MM.1S (cell line): ENCODE data around the gene HES1.
"Not testable (repeated sequence)": the region's sequence is repeated elsewhere in the genome, so short reads cannot be mapped to it uniquely, and the experiment has no call there.

Experiments
- DNase-seq: peaks from one replicate; pipeline ENCODE4 v3.0.0-alpha.2; 2015
- H2AFZ ChIP-seq: fragments of 300-600 bp; sonication (generic); 2 replicates; pipeline ENCODE4 v1.6.0; 2016; ENCODE audit warnings: antibody characterized with exemption, low read length
- H3F3A ChIP-seq: fragments of 300-600 bp; sonication (generic); 2 replicates; pipeline ENCODE4 v1.6.1; 2016; ENCODE audit warnings: mild to moderate bottlenecking, antibody characterized with exemption, low read length, moderate library complexity, mixed read lengths; ENCODE audit not compliant: insufficient read depth
- H3K27ac ChIP-seq: fragments of 300-600 bp; sonication (generic); 2 replicates; pipeline ENCODE4 v1.5.1; 2016; ENCODE audit warnings: mild to moderate bottlenecking, low read length
- H3K27me3 ChIP-seq: fragments of 300-600 bp; sonication (generic); replicated peaks from 2 replicates; pipeline ENCODE4 v1.6.0; 2016; ENCODE audit warnings: low read length; ENCODE audit not compliant: insufficient read depth
- H3K36me3 ChIP-seq: fragments of 300-600 bp; sonication (generic); replicated peaks from 2 replicates; pipeline ENCODE4 v1.6.1; 2016; ENCODE audit warnings: mild to moderate bottlenecking, low read length, mixed read lengths; ENCODE audit not compliant: insufficient read depth
- H3K4me1 ChIP-seq: fragments of 300-600 bp; sonication (generic); 2 replicates; pipeline ENCODE4 v1.6.1; 2016; ENCODE audit warnings: low read length, mixed read lengths
- H3K4me2 ChIP-seq: fragments of 300-600 bp; sonication (generic); 2 replicates; pipeline ENCODE4 v1.6.0; 2016; ENCODE audit warnings: low read depth, low read length
- H3K4me3 ChIP-seq: fragments of 300-600 bp; sonication (generic); 2 replicates; pipeline ENCODE4 v1.5.1; 2016; ENCODE audit warnings: low read length, mixed read lengths
- H3K79me2 ChIP-seq: fragments of 300-600 bp; sonication (generic); 2 replicates; pipeline ENCODE4 v1.6.1; 2016; ENCODE audit warnings: mixed run types, low read length, mixed read lengths
- H3K9ac ChIP-seq: fragments of 300-600 bp; sonication (generic); 2 replicates; pipeline ENCODE4 v1.6.1; 2016; ENCODE audit warnings: low read length, mixed read lengths
- H3K9me2 ChIP-seq: fragments of 300-600 bp; sonication (generic); replicated peaks from 2 replicates; pipeline ENCODE4 v1.6.1; 2016; ENCODE audit warnings: mild to moderate bottlenecking, low read length, mixed read lengths; ENCODE audit not compliant: insufficient read depth
- H3K9me3 ChIP-seq: fragments of 300-600 bp; sonication (generic); replicated peaks from 2 replicates; pipeline ENCODE4 v1.6.1; 2016; ENCODE audit warnings: mild to moderate bottlenecking, low read length, mixed read lengths; ENCODE audit not compliant: insufficient read depth
- H4K20me1 ChIP-seq: fragments of 300-600 bp; sonication (generic); 2 replicates; pipeline ENCODE4 v1.6.1; 2016; ENCODE audit warnings: mild to moderate bottlenecking, low read length, moderate library complexity, mixed read lengths; ENCODE audit not compliant: insufficient read depth
- CTCF ChIP-seq: fragments of 300-600 bp; sonication (generic); IDR thresholded peaks from 2 replicates; pipeline ENCODE4 v1.5.1; 2016; ENCODE audit warnings: antibody characterized with exemption, low read length, mixed read lengths
- EZH2 ChIP-seq: fragments of 300-600 bp; sonication (generic); optimal IDR thresholded peaks from 2 replicates; pipeline ENCODE3; 2017; ENCODE audit warnings: low read depth, mild to moderate bottlenecking, antibody characterized with exemption, low read length, mixed read lengths
- EZH2phosphoT487 ChIP-seq: fragments of 300-600 bp; sonication (generic); IDR thresholded peaks from 2 replicates; pipeline ENCODE4 v1.6.1; 2018; ENCODE audit warnings: antibody characterized with exemption, low read length

HES1 gene

DNA sequence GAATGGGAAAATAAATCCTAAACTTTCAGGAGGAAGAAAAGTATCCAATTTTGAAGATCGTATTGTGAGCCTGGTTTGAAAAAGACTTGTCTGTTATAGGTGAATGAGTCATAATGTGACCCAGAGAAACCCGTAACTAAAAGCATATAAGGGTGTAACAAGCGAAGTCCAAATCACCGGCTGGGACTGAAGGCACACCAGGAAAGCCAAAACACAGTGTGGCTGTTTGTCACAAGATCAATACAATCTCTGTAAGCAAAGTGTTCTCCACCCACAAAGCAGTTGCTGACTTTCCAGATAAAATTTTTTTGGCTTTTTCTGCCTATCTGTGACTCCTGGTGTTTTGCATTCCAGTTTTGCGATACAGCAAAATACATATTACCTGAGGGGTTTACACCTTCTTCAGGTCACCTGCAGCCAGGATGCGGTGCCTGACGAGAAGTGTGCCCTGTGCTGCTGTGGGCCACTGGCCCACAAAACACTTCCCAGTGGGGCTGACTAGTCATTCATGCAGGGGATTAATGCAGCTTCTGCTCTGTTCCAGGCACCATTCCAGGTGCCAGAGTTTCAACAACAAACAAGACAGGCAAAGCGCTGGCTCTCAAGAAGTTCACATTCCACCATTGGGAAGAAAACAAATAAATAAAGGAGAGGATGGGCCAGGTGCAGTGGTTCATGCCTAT, 14.4 kb downstream of the HES1 start:
- no peaks in the 10 kb centered on the region for H3K36me3 ChIP-seq
- H3K4me3 ChIP-seq: no peak overlapping the region
- H3K27me3 ChIP-seq: no peaks in the 10 kb centered on the region
- H3K4me1 ChIP-seq: no peaks in the 10 kb centered on the region
- DNase-seq: no peak
- no peak overlapping the region for H2AFZ ChIP-seq
- H3K9me2 ChIP-seq: no peaks in the 10 kb centered on the region
- no peak overlapping the region for H3K4me2 ChIP-seq
- H3F3A ChIP-seq: no peaks in the 10 kb centered on the region
- TF ChIP-seq EZH2 (no peak), CTCF (no peak), EZH2phosphoT487 (no peak)
- no peak overlapping the region for H3K9ac ChIP-seq
- no peak overlapping the region for H3K27ac ChIP-seq
- no peaks in the 10 kb centered on the region for H3K9me3 ChIP-seq
- H4K20me1 ChIP-seq: no peaks in the 10 kb centered on the region
- no peaks in the 10 kb centered on the region for H3K79me2 ChIP-seq

- H3K27me3 ChIP-seq, H3K36me3 ChIP-seq, H2AFZ ChIP-seq, H3K27ac ChIP-seq, H4K20me1 ChIP-seq, DNase-seq, H3K4me2 ChIP-seq, H3K79me2 ChIP-seq, H3K9me2 ChIP-seq, H3K9me3 ChIP-seq, H3K9ac ChIP-seq, H3K4me1 ChIP-seq, H3K4me3 ChIP-seq, H3F3A ChIP-seq: not testable (repeated sequence)
These were observed 15.0 kb downstream of the HES1 start for GRCh38 chr3:194150935-194151302.

DNA sequence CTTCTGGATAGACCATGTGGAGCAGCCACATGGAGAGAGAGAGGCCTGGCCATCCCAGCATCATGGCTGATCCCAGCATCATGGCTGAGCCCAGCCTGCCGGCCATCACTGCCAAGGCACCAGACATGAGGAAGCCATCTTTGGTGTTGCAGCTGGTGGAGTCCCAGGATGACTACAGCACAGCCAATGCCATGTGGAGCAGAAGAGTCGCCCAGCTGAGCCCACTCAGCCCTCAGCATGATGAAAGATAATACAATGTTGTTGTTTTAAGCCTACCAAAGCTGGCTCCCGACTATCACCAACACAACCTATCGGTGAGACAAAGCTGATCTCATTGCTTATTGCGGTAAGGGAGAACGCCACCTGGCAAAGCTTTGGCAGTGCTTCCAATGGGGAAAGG, 18.4 kb downstream of the HES1 start:
- no peaks in the 10 kb centered on the region for H3K36me3 ChIP-seq
- no peaks in the 10 kb centered on the region for H3K9me2 ChIP-seq
- H3K27me3 ChIP-seq: no peaks in the 10 kb centered on the region
- no peak overlapping the region for H2AFZ ChIP-seq
- H3K4me1 ChIP-seq: no peaks in the 10 kb centered on the region; the same call in 1 of the 2 replicates
- no peak overlapping the region for H3K27ac ChIP-seq
- no peaks in the 10 kb centered on the region for H3K9me3 ChIP-seq
- no peaks in the 10 kb centered on the region for H4K20me1 ChIP-seq
- no peak for TF ChIP-seq EZH2
- no peak for TF ChIP-seq EZH2phosphoT487
- no peak for TF ChIP-seq CTCF
- H3F3A ChIP-seq: no peaks in the 10 kb centered on the region
- no peak overlapping the region for H3K9ac ChIP-seq
- H3K79me2 ChIP-seq: no peaks in the 10 kb centered on the region
- no peak overlapping the region for H3K4me3 ChIP-seq
- no peak for DNase-seq
- no peak overlapping the region for H3K4me2 ChIP-seq

DNA sequence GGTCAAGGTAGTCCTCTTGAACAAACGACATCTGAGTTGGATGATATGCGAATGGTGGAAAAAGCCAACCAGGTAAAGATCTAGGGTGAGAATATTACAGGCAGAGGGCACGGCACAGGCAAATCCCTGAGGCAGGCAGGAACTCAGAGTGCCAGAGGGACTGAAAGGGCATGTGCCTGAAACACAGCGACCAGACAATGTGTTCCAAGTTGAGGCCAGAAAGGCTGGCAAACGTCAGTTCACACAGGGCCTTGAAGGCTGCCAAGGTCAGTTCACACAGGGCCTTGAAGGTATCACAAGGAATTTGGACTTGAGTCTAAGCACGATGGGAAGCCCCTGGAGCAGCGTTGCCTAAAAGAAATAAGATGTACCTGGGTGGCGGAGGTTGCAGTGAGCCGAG, 20.1 kb downstream of the HES1 start:
- H3K9me3 ChIP-seq: no peaks in the 10 kb centered on the region
- no peak for DNase-seq
- H3F3A ChIP-seq: no peaks in the 10 kb centered on the region
- H3K4me2 ChIP-seq: no peak overlapping the region
- no peaks in the 10 kb centered on the region for H3K36me3 ChIP-seq
- H3K79me2 ChIP-seq: no peaks in the 10 kb centered on the region
- H3K9me2 ChIP-seq: no peaks in the 10 kb centered on the region
- H3K27me3 ChIP-seq: no peaks in the 10 kb centered on the region
- H2AFZ ChIP-seq: no peak overlapping the region
- H3K4me1 ChIP-seq: no peaks in the 10 kb centered on the region; the same call in 1 of the 2 replicates
- H4K20me1 ChIP-seq: no peaks in the 10 kb centered on the region
- TF ChIP-seq EZH2phosphoT487: no peak
- TF ChIP-seq EZH2: no peak
- TF ChIP-seq CTCF: no peak
- no peak overlapping the region for H3K27ac ChIP-seq
- no peak overlapping the region for H3K9ac ChIP-seq
- H3K4me3 ChIP-seq: no peak overlapping the region
